Measurements from ENCODE around the gene HPS3.
"Not testable (repeated sequence)": the region's sequence is repeated elsewhere in the genome, so short reads cannot be mapped to it uniquely, and the experiment has no call there.

HPS3 gene, protein sequence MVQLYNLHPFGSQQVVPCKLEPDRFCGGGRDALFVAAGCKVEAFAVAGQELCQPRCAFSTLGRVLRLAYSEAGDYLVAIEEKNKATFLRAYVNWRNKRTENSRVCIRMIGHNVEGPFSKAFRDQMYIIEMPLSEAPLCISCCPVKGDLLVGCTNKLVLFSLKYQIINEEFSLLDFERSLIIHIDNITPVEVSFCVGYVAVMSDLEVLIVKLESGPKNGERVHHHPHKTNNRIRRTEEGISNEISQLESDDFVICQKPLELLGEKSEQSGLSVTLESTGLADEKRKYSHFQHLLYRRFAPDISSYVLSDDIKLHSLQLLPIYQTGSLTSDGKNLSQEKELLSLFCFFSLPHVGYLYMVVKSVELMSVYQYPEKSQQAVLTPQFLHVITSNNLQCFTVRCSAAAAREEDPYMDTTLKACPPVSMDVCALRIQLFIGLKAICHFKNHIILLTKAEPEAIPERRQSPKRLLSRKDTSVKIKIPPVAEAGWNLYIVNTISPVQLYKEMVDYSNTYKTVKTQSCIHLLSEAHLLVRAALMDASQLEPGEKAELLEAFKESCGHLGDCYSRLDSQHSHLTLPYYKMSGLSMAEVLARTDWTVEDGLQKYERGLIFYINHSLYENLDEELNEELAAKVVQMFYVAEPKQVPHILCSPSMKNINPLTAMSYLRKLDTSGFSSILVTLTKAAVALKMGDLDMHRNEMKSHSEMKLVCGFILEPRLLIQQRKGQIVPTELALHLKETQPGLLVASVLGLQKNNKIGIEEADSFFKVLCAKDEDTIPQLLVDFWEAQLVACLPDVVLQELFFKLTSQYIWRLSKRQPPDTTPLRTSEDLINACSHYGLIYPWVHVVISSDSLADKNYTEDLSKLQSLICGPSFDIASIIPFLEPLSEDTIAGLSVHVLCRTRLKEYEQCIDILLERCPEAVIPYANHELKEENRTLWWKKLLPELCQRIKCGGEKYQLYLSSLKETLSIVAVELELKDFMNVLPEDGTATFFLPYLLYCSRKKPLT

DNA sequence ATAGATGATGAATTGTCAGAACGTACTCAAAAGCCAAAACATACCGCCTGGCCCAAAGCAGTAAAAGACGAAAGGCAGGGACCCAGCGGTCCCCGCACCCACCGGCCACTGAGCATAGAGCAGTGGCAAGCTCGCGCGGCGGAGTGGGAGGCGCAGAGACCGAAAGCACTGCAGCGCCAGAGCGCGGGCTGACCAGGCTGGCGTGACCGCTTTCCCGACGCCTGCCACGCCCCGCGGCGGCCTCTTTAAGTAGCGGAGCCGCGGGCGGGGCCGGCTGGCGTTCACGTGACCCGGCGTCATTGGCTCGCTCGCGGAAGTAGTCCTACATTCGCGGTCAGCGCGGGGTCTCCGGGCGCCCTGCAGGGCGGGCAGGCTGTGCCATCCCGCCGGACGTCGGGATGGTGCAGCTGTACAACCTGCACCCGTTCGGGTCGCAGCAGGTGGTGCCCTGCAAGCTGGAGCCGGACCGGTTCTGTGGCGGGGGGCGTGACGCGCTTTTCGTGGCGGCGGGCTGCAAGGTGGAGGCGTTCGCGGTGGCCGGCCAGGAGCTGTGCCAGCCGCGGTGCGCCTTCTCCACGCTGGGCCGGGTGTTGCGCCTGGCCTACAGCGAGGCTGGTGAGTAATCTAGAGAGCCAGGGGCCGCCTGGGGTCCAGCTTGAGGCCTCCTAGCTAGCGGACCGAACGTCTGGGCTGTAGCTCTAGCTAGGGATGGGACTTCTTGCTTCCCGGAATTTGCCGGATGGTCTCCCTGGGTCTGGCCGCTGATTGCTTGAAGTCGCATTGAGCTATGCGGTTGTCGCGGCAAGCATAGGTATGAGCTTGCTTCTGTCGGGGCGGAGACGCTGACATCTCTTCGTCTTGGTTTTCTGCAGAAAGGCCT, at the start of gene HPS3:
Gene HPS3 (plus strand): TSS at position 313 of the 880 bp plus-strand sequence. CDS start 86 bp downstream, at position 399.
- peak; percentile 55 to 80 (median 56) for DNase-seq (ENCODE audit: low read depth in 3 of 3)

DNA sequence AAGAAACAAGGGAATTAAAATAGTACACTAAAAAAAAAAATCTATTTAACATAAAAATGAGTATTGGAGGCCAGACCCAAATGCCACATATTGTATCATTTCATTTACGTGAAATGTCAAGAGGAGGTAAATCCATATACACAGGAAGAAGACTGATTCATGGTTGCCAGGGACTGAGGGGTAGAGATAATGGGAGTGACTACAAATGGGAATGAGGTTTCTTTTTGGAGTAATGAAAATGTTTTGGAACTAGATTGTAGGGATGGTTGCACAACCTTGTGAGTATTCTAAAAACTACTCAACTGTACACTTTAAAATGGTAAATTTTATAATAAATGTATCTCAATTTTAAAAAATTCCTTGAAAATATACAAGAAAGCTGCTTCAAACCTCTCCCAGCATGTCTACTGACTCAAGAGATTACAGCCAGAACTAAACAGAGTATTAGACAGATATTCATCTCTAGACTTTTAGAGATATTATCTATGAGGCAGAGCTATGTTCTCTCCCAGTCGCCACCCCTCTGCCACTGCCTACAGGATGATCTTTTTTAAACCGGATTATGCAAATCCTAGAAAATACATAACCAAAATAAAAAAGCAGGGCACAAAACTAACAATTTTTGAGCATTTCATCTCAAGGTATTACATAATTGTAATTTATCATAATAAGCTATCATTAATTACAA, 49.3 kb upstream of the HPS3 start:
- no peak for DNase-seq (ENCODE audit: low read depth in 3 of 3)

DNA sequence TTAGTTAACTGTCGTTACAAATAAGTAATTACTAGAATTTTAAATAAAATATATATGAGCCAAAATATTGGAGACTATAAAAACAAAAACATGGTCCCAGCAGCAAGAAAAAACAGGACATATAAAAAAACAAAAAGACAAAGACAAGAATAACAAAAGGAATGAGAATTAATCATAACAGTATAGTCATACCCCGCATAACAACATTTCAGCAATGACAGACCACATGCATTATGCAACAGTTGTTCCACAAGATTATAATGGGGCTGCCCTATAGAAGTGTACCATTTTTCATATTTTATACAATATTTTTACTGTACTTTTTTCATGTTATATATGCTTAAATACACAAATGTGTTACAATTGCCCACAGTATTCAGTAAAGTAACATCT, 48.7 kb upstream of the HPS3 start:
- DNase-seq (ENCODE audit: low read depth in 3 of 3), result no peak

DNA sequence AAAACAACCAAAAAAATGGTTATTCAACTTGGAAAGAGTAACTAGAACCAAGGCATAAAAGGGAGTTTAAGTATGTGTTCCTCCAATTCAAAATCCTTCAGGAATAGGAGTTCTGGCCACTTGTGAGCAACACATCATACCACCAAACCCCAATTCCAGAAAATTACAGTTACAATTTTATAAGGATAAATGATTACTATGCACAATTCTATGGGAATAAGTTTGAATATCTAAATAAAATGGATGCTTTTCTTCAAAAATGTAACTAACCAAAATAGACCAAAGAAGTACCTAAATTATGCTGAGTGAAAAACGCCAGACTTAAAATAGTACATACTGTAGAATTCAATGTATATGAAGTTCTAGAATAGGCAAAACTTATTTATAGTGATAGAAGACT, 47.7 kb upstream of the HPS3 start:
- DNase-seq (ENCODE audit: low read depth in 3 of 3), result no peak

DNA sequence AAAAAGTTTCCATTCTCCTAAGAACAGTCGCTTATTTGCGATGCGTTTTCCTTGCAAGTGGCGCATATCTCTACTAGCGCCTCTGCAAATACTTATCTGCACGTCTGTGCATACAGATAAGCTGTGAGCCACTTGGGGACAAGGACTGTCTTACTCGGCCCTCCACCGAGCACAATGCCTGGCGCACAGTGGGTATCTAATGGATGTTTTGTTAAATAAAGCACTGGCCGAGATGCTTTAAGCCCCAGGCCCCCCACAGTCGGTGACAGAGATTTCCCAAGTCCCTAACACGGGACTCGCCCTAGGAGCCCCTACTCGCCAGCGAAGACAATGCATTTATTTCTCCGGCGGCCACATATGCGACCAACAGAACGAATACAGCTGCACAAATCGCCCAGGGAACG, 43.6 kb upstream of the HPS3 start:
- DNase-seq (ENCODE audit: low read depth in 3 of 3), result peak in 1 of 3 experiments; percentile 4

DNA sequence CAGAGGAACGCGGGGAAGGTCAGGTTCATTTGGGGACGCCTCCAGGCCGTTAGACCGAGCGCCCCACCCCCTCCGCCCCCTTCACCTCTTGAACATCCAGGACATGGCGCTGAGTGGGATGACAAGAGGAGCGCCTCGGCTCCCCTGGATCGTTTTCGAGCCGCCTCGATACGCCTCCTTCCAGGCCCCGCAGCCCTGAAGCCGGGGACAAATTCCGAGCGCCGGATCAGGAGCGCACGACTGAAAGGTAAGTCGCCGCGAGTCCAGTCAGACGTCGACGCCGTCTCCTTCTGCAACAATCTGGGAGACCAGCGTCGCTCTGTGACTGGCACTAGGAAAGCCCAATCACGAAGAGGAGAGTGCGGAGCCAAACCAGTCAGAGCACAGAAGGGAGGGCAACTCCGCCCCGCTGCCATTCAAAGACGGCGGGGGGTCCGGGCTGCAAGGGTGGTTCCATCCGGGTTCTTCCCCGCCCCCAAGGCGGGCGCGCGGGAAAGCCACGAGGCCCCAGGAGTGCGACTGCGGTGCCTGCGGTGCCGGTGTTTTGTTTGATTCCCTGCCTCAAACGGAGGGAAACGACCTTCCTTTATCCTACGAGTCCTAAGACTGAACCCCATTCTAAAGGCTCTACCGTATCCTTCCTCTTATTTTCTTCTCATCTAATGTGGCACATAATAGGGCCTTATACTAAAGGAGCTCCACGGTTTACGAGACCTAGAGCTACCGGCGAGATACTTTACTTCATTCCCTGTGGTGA, 43.0 kb upstream of the HPS3 start, which contains the start of gene HLTF:
Gene HLTF (minus strand): TSS at position 302 of the 757 bp plus-strand sequence. CDS start 197 bp downstream, at position 105.
- peak; percentile 77 to 87 (median 81) for DNase-seq (ENCODE audit: low read depth in 3 of 3)

DNA sequence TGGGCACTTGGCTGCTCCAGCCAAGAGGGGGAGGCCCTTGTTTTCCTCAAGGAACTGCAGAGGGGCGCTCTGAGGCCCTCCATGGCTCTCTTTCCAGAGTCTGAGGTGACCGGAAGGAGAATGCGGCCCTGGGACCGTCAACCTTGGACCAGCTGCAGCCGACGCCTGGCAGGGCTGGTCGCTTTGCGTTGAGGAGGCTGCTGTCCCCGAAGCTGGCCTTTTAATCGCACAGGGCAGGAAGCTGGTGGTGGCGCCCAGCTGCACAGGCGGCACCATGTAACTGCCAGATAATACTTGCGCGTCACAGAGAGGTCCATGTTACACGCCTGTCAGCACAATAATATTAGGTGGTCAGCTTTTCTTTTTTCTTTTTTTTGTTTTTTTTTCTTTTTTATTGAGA, 42.2 kb upstream of the HPS3 start:
- DNase-seq (ENCODE audit: low read depth in 3 of 3), result no peak

DNA sequence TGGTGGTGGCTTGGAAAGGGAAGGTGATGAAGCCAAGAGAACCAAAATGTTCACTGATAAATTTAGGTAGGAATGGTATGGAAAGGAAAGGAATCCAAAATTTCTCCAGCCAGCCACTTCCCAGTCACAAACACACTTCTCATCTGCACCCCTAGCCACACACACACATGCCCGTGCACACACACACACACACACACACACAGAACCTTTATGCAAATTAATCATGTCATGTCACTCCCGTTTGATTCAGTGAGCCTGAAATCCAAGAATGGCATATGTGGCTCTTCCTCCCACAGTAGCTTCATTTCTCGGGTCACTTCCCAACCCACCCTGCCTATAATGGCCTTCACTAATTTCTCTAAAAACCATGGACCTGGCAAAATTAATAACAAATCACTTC, 40.0 kb upstream of the HPS3 start:
- no peak for DNase-seq (ENCODE audit: low read depth in 3 of 3)

DNA sequence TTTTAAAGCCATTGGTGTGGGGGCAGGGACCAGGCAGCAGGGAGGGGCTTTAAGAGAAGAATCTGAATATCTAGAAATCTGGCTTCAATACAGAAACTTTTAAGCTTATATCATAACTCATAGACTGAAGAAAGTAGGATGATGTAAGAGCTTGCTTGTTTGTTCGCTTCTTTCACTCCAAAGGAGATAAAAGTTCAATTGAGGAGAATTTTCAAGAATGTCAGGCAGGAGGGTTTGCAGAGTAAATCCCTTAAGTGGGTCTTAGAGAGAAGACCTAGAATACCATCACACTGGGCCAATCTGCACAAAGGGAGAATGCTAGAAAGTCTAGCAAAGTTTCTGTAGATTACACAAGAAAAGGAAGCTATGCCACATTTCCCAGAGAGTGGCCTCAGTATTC, 39.0 kb upstream of the HPS3 start:
- no peak for DNase-seq (ENCODE audit: low read depth in 3 of 3)

DNA sequence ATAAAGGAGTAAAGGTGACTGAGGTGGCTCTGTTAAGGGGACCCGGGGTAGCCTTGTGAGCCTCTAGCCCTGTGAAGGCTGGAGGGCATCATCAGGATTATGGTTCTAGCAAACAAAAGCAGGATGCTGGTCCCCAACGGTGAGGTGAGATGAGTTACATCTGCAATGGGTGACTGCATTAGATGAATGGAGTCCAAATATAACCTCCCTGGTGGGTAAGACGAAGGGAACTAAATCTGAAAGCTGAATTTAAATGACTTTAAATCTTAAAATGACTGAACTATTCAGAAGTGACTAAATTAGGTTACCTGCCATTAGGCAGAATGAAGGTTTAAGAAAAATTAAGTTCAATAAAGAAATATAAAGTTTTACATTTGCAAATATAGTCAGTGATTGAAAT, 38.5 kb upstream of the HPS3 start:
- no peak for DNase-seq (ENCODE audit: low read depth in 3 of 3)

DNA sequence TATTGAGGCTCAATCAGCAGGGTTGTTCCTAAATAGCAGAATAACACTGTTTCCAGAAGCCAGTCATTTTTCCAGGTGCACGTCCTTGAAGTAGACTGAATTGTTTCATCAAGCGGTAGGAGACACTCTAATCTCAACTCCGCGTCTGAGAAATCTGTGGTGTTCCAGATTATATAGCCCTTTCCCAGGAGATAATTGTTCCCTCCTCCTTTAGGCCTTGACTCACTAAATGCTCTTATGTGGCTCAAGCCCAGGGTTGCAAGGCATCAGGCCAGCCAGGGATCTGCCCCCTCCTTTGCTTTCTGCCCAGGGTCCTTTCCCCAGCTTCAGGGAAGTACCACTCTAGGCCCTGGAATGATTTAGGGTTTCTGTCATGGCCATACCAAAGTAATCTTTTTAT, 37.5 kb upstream of the HPS3 start:
- no peak for DNase-seq (ENCODE audit: low read depth in 3 of 3)

DNA sequence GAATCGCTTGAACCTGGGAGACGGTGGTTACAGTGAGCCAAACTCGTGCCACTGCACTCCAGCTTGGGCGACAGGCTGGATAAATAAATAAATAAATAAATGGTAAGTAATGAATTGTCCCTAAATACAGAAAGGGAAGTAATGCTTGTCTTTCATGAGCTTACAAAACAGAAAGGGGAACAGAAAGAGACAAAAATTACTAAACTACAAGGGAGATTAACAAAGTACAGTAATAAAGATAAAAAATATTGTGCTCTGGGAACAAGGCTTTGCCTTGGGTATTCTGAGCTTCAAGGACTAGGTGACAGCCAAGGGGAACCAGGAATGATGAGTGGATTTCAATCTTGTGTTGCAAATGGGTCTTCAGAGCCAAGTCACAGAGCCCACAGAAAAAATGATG, 34.0 kb upstream of the HPS3 start:
- no peak for DNase-seq (ENCODE audit: low read depth in 3 of 3)

DNA sequence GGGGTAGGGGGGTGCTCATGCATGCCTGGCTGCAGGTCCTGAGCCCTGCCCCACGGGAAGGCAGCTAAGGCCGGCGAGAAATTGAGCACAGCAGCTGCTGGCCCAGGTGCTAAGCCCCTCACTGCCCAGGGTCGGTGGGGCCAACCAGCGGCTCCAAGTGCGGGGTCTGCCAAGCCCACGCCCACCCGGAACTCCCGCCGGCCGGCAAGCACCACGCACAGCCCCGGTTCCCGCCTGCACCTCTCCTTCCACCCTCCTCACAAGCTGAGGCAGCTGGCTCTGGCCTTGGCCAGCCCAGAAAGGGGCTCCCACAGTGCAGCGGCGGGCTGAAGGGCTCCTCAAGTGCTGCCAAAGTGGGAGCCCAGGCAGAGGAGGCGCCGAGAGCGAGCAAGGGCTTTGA, 31.5 kb upstream of the HPS3 start:
- DNase-seq (ENCODE audit: low read depth in 3 of 3), result not testable (repeated sequence)

DNA sequence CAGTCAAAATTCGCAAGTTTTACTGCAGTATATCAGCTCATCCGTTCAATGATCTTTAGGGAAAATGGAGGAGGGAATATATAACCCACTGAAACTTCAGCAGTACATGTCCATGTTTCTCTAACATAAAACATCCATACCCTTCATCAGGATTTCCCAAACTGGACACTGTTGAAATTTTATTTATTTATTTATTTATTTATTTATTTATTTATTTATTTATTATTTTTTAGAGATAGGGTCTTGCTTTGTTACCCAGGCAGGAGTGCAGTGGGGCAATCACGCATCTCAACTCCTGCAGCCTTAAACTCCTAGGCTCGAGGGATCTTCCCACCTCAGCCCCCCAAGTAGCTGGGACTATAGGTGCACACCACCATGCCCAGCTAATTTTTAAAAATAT, 28.3 kb upstream of the HPS3 start:
- no peak for DNase-seq (ENCODE audit: low read depth in 3 of 3)

DNA sequence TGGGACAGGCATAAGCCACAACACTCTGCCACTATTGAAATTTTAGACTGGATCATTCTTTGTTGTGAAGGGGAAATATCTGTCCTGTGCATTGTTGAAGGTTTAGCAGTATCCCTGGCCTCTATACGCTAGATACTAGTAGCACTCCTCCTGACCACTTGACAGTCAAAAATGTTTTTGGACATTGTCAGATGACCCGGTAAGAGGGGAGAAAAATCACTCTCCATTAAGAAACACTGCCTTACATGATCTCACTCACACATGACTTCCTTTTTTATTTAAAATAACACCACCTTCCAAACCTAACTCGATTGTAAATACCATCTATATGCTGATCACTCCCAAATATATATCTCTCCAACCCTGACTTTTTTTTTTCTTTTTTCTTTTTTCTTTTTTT, 27.8 kb upstream of the HPS3 start:
- no peak for DNase-seq (ENCODE audit: low read depth in 3 of 3)

DNA sequence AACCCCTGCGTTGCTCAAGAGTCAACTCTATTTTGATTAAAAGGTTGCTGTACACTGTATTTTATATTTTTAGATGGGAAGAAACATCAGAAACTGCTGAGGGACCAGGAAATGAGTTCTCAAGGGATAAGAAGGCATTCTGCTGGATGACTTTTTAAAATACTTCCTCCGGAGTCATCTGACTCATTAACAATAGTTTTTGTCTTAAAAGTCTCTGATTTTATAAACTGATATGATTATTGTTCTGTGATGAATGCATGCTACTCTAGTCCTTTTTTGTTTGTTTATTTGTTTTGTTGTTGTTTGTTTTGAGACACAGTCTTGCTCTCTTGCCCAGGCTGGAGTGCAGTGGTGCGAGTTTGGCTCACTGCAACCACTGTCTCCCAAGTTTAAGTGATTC, 25.0 kb upstream of the HPS3 start:
- DNase-seq (ENCODE audit: low read depth in 3 of 3), result no peak

DNA sequence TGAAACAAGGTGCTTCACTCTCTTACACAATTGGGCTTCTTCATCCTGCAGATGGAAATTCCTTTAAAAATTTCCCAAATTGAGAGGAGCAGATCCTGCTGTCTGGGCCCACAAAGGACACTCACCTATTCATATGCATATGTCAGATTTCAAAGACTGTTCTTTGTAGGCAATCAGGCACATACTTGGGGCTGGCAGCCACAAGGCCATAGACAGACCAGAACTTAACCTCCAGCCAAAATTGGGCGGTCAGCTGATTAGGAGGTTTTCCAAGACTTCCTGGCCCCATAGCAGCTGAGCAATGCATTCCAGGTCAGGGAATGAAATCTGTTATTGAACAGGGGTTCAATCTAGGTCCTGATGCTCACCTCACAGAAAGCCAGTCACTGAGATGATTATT, 15.0 kb upstream of the HPS3 start:
- no peak for DNase-seq (ENCODE audit: low read depth in 3 of 3)

DNA sequence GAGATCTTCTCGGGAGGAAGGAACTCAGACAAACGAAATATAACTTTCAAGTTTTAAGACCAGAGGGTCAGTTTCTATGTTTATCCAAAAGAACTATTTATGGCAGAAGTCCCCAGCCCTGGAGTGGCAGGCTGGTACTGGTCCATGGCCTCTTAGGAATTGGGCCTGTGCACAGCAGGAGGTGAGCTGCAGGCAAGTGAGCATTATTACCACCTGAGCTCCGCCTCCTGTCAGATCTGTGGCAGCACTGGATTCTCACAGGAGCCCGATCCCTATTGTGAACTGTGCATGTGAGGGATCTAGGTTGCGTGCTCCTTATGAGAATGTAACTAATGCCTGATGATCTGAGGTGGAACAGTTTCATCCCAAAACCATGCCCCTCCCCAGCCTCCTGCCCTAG, 14.3 kb upstream of the HPS3 start:
- DNase-seq (ENCODE audit: low read depth in 3 of 3), result no peak

DNA sequence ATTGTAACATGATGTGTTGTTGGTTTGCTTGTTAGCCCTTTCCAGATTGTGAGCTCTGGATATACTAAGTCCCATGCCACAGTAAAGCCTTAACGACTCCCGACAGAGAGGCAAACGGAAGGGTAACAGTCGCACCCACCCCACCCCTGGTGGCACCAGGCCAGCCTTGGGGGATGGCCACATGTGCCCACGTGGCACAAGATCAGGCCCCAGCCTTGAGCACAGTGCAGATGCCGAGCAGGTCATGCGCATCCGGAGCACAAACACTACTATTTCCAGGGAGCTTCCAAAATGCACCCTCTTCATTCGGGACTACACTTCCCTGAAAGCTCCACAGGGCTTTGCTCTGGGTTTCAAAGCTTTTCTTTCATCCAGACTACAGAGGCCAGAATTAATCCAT, 10.7 kb upstream of the HPS3 start:
- DNase-seq (ENCODE audit: low read depth in 3 of 3), result no peak

DNA sequence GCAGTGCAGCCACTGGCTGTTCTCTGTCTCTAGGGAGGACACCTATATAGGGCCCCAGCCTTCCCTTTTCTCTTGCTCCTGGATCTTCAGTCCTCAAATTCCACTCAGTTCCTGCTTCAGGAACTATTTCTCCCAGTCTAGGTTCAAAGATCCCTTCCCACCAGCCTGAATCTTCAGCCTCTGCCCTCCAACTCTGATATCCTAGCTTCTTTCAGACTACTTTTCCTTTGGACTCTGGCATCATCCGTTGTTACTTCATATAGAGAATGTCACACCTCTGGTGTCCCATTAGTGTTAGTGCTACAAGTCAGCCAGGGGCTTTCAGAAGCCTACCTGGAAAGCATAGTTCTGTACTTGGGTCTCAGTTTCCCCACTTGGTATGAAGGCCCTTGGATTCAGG, 10.0 kb upstream of the HPS3 start:
- DNase-seq (ENCODE audit: low read depth in 3 of 3), result no peak

Data from stimulated activated CD4-positive, alpha-beta T cell treated with anti-CD3 and anti-CD28 coated beads, TNF-alpha, amount 100 ng/mL, for 24 hours (primary cell).